HEK293T (cell line): ENCODE data around the gene LRMDA.

ENCODE experiments used
- CTCF ChIA-PET: fragments of 350-600 bp; formaldehyde crosslinking; extraction: SDS; loops from one replicate; lab custom pipeline; 2021; ENCODE audit warnings: antibody characterized with exemption, inconsistent platforms; lab: Yijun Ruan, JAX
- POLR2A ChIA-PET: fragments of 350-600 bp; formaldehyde crosslinking; extraction: SDS; loops from one replicate; lab custom pipeline; 2020; ENCODE audit warnings: antibody characterized with exemption, inconsistent platforms; lab: Yijun Ruan, JAX
- DNase-seq: peaks from one replicate; pipeline ENCODE4 v3.0.0; 2012; ENCODE audit warnings: mixed read lengths; ENCODE audit errors: extremely low spot score
- ARNT ChIP-seq: fragments of 450-650 bp; IDR thresholded peaks from 2 replicates; pipeline ENCODE4 v1.6.1; 2017; ENCODE audit warnings: mild to moderate bottlenecking
- BHLHE40 ChIP-seq: fragments of 450-650 bp; IDR thresholded peaks from 2 replicates; pipeline ENCODE4 v1.6.1; 2016; ENCODE audit warnings: mild to moderate bottlenecking, moderate library complexity, borderline replicate concordance
- CTBP1 ChIP-seq: fragments of 450-650 bp; IDR thresholded peaks from 2 replicates; pipeline ENCODE4 v1.6.1; 2016; ENCODE audit warnings: borderline replicate concordance
- ELF4 ChIP-seq: fragments of 450-650 bp; IDR thresholded peaks from 2 replicates; pipeline ENCODE4 v1.6.1; 2017; ENCODE audit warnings: antibody characterized with exemption
- FOXA1 ChIP-seq: fragments of 450-650 bp; IDR thresholded peaks from 2 replicates; pipeline ENCODE4 v1.6.1; 2016; ENCODE audit warnings: mild to moderate bottlenecking
- FOXK2 ChIP-seq: fragments of 450-650 bp; IDR thresholded peaks from 2 replicates; pipeline ENCODE4 v1.6.1; 2016; ENCODE audit warnings: mild to moderate bottlenecking
- FOXM1 ChIP-seq: fragments of 450-650 bp; IDR thresholded peaks from 2 replicates; pipeline ENCODE4 v1.6.1; 2017; ENCODE audit warnings: mild to moderate bottlenecking, borderline replicate concordance
- HDGF ChIP-seq: fragments of 450-650 bp; IDR thresholded peaks from 2 replicates; pipeline ENCODE4 v1.6.1; 2017; ENCODE audit warnings: antibody characterized with exemption, borderline replicate concordance
- L3MBTL2 ChIP-seq: fragments of 450-650 bp; conservative IDR thresholded peaks from 2 replicates; pipeline ENCODE4 v1.6.1; 2016; ENCODE audit warnings: mild to moderate bottlenecking
- LEF1 ChIP-seq: fragments of 450-650 bp; IDR thresholded peaks from 2 replicates; pipeline ENCODE4 v1.6.1; 2017; ENCODE audit warnings: mild to moderate bottlenecking, borderline replicate concordance
- NFRKB ChIP-seq: fragments of 450-650 bp; IDR thresholded peaks from 2 replicates; pipeline ENCODE4 v1.6.1; 2016; ENCODE audit warnings: mild to moderate bottlenecking, moderate library complexity
- SP1 ChIP-seq: fragments of 450-650 bp; IDR thresholded peaks from 2 replicates; pipeline ENCODE4 v1.6.1; 2017
- SUZ12 ChIP-seq: fragments of 450-650 bp; IDR thresholded peaks from 2 replicates; pipeline ENCODE4 v1.6.1; 2016; ENCODE audit warnings: mild to moderate bottlenecking
- TARDBP ChIP-seq: fragments of 450-650 bp; IDR thresholded peaks from 2 replicates; pipeline ENCODE4 v1.6.1; 2016
- ZNF384 ChIP-seq: fragments of 450-650 bp; IDR thresholded peaks from 2 replicates; pipeline ENCODE4 v1.6.1; 2016
- TF ChIP-seq, protein P1 (sequence below): fragments of 450-650 bp; IDR thresholded peaks from 2 replicates; pipeline ENCODE4 v1.6.1; 2016

The LRMDA gene

DNA sequence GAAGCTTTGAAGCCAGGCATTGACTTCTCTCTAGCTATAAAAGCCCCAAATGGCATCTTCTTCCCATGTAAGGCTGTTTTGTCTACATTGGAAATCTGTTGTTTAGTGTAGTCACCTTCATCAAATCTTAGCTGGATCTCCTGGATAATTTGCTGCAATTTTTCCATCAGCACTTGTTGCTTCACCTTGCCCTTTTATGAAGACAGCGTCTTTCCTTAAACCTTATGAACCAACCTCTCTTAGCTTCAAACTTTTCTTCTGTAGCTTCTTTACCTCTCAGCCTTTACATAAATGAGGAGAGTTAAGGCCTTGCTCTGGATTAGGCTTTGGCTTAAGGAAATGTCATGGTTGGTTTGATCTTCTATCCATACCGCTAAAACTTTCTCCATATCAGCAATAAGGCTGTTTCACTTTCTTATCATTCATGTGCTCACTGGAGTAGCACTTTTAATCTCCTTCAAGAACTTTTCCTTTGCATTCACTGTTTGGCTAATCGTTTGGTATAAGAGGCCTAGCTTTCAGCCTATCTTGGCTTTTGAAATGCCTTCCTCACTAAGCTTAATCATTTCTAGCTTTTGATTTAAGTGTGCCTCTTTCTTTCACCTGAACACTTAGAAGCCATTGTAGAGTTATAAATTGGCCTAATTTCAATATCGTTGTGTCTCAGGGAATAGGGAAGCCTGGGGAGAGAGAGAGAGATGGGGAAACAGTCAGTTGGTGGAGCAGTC, 803.2 kb downstream of the LRMDA start:
- CTCF ChIA-PET, result no interaction called here
- POLR2A ChIA-PET, result no interaction called here
- DNase-seq, result no peak
- TF ChIP-seq HDGF, result no peak
- no peak for TF ChIP-seq FOXA1
- no peak for TF ChIP-seq BHLHE40
- no peak for TF ChIP-seq LEF1
- no peak for TF ChIP-seq SP1
- no peak for TF ChIP-seq ZNF384
- TF ChIP-seq, protein P1, sequence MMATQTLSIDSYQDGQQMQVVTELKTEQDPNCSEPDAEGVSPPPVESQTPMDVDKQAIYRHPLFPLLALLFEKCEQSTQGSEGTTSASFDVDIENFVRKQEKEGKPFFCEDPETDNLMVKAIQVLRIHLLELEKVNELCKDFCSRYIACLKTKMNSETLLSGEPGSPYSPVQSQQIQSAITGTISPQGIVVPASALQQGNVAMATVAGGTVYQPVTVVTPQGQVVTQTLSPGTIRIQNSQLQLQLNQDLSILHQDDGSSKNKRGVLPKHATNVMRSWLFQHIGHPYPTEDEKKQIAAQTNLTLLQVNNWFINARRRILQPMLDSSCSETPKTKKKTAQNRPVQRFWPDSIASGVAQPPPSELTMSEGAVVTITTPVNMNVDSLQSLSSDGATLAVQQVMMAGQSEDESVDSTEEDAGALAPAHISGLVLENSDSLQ, result no peak
- no peak for TF ChIP-seq ELF4
- TF ChIP-seq TARDBP, result no peak
- no peak for TF ChIP-seq ARNT
- no peak for TF ChIP-seq FOXM1
- TF ChIP-seq CTBP1, result no peak
- TF ChIP-seq SUZ12, result no peak
- TF ChIP-seq L3MBTL2, result no peak
- TF ChIP-seq NFRKB, result no peak
- TF ChIP-seq FOXK2, result no peak

DNA sequence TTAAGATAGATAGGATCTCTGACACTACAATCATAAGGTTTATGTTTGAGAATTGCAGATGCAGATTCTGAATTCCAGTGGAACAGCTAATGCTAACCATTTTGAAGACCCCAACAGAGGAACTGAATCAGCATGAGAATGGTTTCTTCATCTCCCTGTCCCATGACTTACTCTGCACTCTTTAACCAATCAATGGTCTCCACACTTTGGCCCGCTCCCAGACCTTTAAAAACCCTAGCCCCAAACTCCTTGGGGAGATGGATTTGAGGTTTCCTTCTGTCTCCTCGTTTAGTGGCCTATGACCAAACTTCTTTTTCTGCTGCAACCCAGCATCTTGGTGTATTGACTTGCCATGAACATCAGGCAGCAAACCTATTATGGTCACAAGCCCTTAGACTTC, 804.9 kb downstream of the LRMDA start:
- CTCF ChIA-PET, result no interaction called here
- no peak for TF ChIP-seq ARNT
- TF ChIP-seq FOXK2, result no peak
- no peak for TF ChIP-seq CTBP1
- no peak for TF ChIP-seq BHLHE40
- no peak for TF ChIP-seq SP1
- TF ChIP-seq FOXM1, result no peak
- TF ChIP-seq HDGF, result no peak
- no peak for TF ChIP-seq NFRKB
- TF ChIP-seq TARDBP, result no peak
- TF ChIP-seq, protein P1, result no peak
- TF ChIP-seq ELF4, result no peak
- no peak for TF ChIP-seq FOXA1
- TF ChIP-seq SUZ12, result no peak
- no peak for DNase-seq
- POLR2A ChIA-PET, result no interaction called here

GRCh38 chr10:76242956-76243355, 811.5 kb downstream of the LRMDA start:
- CTCF ChIA-PET, result no interaction called here
- no peak for TF ChIP-seq L3MBTL2
- no peak for TF ChIP-seq TARDBP
- TF ChIP-seq ZNF384, result no peak
- TF ChIP-seq SUZ12, result no peak
- TF ChIP-seq FOXA1, result no peak
- TF ChIP-seq SP1, result no peak
- TF ChIP-seq FOXM1, result no peak
- TF ChIP-seq FOXK2, result no peak
- TF ChIP-seq, protein P1, result no peak
- TF ChIP-seq ARNT, result no peak
- no peak for DNase-seq
- POLR2A ChIA-PET, result no interaction called here

- TF ChIP-seq FOXM1, result no peak
- TF ChIP-seq SUZ12, result no peak
- TF ChIP-seq FOXA1, result no peak
- TF ChIP-seq ARNT, result no peak
- TF ChIP-seq NFRKB, result no peak
- no peak for TF ChIP-seq BHLHE40
- no peak for TF ChIP-seq L3MBTL2
- TF ChIP-seq SP1, result no peak
- no peak for TF ChIP-seq TARDBP
- TF ChIP-seq LEF1, result no peak
- TF ChIP-seq, protein P1, result no peak
- no peak for TF ChIP-seq FOXK2
- no peak for TF ChIP-seq ZNF384
- DNase-seq, result no peak
- ChIA-PET POLR2A (interaction anchor here (0.6 kb wide), 1 partner anchor 9 kb away, joined by 3 read pairs; no protein-coding TSS in a partner anchor), CTCF (interaction anchor here (0.8 kb wide), 1 partner anchor 8 kb away, joined by 3 read pairs; no protein-coding TSS in a partner anchor)
These were observed 812.8 kb downstream of the LRMDA start for GRCh38 chr10:76244061-76244686.

GRCh38 chr10:76245951-76246495, 814.6 kb downstream of the LRMDA start:
- ChIA-PET CTCF (interaction anchor here (0.6 kb wide), 1 partner anchor 186 kb away, joined by 3 read pairs; no protein-coding TSS in a partner anchor), POLR2A (no interaction called here)
- DNase-seq, result no peak
- TF ChIP-seq ELF4, result no peak
- TF ChIP-seq FOXA1, result no peak
- TF ChIP-seq L3MBTL2, result no peak
- no peak for TF ChIP-seq FOXM1
- TF ChIP-seq HDGF, result no peak
- TF ChIP-seq SP1, result no peak
- no peak for TF ChIP-seq ARNT
- no peak for TF ChIP-seq SUZ12
- TF ChIP-seq ZNF384, result no peak
- TF ChIP-seq CTBP1, result no peak
- TF ChIP-seq LEF1, result no peak
- TF ChIP-seq, protein P1, result no peak
- TF ChIP-seq BHLHE40, result no peak
- no peak for TF ChIP-seq NFRKB
- no peak for TF ChIP-seq FOXK2
- TF ChIP-seq TARDBP, result no peak
